ENCODE measurements around the gene BTN2A1. TPM values are rescaled to one million over a fixed set of nuclear protein-coding genes. Genes with fewer than 3 reads are reported as not detected.

The BTN2A1 gene
- total RNA-seq, 1 experiment from 2014 or later: 11.2 TPM

DNA sequence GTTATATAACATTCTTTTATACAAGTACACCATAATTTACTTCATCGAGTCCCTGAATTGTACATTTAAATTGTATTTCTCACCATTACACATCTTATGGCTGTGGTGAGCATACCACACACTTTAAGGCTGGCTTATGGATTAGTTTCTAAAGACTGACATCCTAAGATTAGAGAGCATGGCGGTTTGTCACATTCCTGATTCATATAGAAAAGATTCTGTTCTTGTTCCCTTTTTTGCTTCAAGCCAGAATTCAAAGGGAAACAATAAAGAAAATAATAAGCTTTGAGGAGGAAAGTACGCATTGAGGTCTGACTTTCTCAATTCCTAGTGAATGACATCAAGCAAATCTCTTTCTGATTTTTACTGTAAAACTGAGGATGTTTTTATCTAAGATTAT lies 44.9 kb downstream of the BTN2A1 start:
- RAD21 ChIA-PET (ENCODE audit: low non-redundant PET in 1 of 2, low total read pairs in 2 of 2, uncharacterized antibody in 2 of 2, unreplicated experiment in 2 of 2): no interaction called here
- CTCF ChIA-PET: no interaction called here
- Histone ChIP-seq H3K9ac (ENCODE audit: low read length) (no peak overlapping the region), H3K4me2 (ENCODE audit: low read length) (no peak overlapping the region), H3K9me2 (ENCODE audit: insufficient read depth) (no peaks in the 10 kb centered on the region), H3K27me3 (ENCODE audit: insufficient read depth, low read length) (no peaks in the 10 kb centered on the region), H3K79me2 (ENCODE audit: insufficient read depth, low read length) (no peaks in the 10 kb centered on the region), H2AFZ (ENCODE audit: low read depth, low read length, poor library complexity, severe bottlenecking) (no peak overlapping the region), H3K4me3 (replicated peaks in 1 of 2; ENCODE audit: low read depth in 1 of 2, low read length in 2 of 2) (no peak overlapping the region), H3K9me3 (ENCODE audit: control insufficient read depth in 1 of 2, insufficient read depth in 1 of 2, low read depth in 1 of 2, low read length in 2 of 2) (no peaks in the 10 kb centered on the region), H3K27ac (ENCODE audit: low read depth, low read length) (no peak overlapping the region), H4K20me1 (ENCODE audit: insufficient read depth) (no peaks in the 10 kb centered on the region), H3K36me3 (ENCODE audit: control insufficient read depth in 1 of 2, insufficient read depth in 2 of 2, low read length in 2 of 2) (no peaks in the 10 kb centered on the region), H3K4me1 (ENCODE audit: control insufficient read depth in 1 of 2, insufficient read depth in 2 of 2, low read length in 2 of 2) (peaks cover 0 to 3% of the 10 kb centered on the region in 2 experiments; a peak in 1 of 4 replicates)
- DNase-seq (ENCODE audit: low read depth, low spot score) (no peak), ATAC-seq (no peak)
- no TSS peak for BruUV-seq (replicated peaks)
- TF ChIP-seq, protein P1, sequence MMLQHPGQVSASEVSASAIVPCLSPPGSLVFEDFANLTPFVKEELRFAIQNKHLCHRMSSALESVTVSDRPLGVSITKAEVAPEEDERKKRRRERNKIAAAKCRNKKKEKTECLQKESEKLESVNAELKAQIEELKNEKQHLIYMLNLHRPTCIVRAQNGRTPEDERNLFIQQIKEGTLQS (IDR thresholded peaks at IDR 0.05): no peak
- no peak for TF ChIP-seq SRF (IDR thresholded peaks at IDR 0.05; ENCODE audit: low read depth)
- no peak for TF ChIP-seq YY1 (IDR thresholded peaks at IDR 0.05; ENCODE audit: extremely low read depth, insufficient replicate concordance, low read depth, low read length)
- no peak for TF ChIP-seq TCF7L2 (IDR thresholded peaks at IDR 0.05; ENCODE audit: borderline replicate concordance, extremely low read depth, insufficient read depth, insufficient read length)
- no peak for TF ChIP-seq ZNF274 (IDR thresholded peaks at IDR 0.05; ENCODE audit: low read depth, low read length)
- no peak for TF ChIP-seq EGR1 (IDR thresholded peaks at IDR 0.05; ENCODE audit: low read depth)
- TF ChIP-seq ELF1 (IDR thresholded peaks at IDR 0.05; ENCODE audit: borderline replicate concordance, low read depth): no peak
- no peak for TF ChIP-seq EZH2 (IDR thresholded peaks at IDR 0.05)
- no peak for TF ChIP-seq POLR2A (IDR thresholded peaks at IDR 0.05; ENCODE audit: borderline replicate concordance, extremely low read depth, insufficient read depth, insufficient read length)
- TF ChIP-seq, protein P2, sequence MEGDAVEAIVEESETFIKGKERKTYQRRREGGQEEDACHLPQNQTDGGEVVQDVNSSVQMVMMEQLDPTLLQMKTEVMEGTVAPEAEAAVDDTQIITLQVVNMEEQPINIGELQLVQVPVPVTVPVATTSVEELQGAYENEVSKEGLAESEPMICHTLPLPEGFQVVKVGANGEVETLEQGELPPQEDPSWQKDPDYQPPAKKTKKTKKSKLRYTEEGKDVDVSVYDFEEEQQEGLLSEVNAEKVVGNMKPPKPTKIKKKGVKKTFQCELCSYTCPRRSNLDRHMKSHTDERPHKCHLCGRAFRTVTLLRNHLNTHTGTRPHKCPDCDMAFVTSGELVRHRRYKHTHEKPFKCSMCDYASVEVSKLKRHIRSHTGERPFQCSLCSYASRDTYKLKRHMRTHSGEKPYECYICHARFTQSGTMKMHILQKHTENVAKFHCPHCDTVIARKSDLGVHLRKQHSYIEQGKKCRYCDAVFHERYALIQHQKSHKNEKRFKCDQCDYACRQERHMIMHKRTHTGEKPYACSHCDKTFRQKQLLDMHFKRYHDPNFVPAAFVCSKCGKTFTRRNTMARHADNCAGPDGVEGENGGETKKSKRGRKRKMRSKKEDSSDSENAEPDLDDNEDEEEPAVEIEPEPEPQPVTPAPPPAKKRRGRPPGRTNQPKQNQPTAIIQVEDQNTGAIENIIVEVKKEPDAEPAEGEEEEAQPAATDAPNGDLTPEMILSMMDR (IDR thresholded peaks at IDR 0.05 in 2 of 3, conservative IDR thresholded peaks at IDR 0.05 in 1 of 3; ENCODE audit: borderline replicate concordance in 1 of 3, insufficient read depth in 1 of 3, low read depth in 2 of 3, low read length in 2 of 3): no peak
- no peak for TF ChIP-seq FOSL1 (IDR thresholded peaks at IDR 0.05; ENCODE audit: low read depth)
- TF ChIP-seq ZFX (IDR thresholded peaks at IDR 0.05): no peak
- TF ChIP-seq EZH2phosphoT487 (IDR thresholded peaks at IDR 0.05; ENCODE audit: borderline replicate concordance): no peak
- intact Hi-C loops (cut with micrococcal nuclease): no loop called here
- POLR2A ChIA-PET: no interaction called here
